ENCODE measurements around the gene ACSL1. TPM values are rescaled to one million over a fixed set of nuclear protein-coding genes. Genes with fewer than 3 reads are reported as not detected.

ACSL1 gene
- total and polyA plus RNA-seq, 2 donors (not counting 1 experiment from before 2014, with no cell fraction given) = 15.4 to 30.1 TPM

DNA sequence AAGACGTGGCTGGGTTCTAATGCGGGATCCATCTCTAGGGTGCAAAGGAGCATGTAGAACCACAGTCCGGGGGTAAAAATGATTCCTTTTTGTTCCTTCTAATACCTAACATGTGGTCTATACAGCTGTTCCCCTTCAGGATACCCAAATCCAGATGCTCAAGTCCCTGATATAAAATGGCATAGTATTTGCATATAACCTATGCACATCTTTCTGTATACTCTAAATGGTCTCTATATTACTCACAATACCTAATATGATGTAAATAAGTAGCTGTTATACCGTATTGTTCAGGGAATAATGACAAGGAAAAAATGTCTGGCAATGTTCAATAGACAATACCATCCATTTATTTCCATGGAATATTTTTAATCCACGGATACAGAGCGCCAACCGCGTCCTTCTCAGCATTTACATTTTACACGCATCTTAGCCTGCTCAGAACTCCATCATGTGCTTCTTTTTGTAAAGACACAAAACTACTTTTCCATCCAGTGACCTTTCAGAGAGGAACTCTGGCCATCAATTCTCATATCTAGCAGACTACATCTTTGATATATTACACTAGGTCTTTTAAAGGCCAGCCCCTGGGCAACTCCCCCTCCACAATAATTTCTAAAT, 31.9 kb downstream of the ACSL1 start:
- Histone ChIP-seq H3K79me2 (ENCODE audit: control insufficient read depth, insufficient read depth, low read length) (no peaks in the 10 kb centered on the region), H3K27me3 (ENCODE audit: control insufficient read depth, insufficient read depth, low read length) (no peaks in the 10 kb centered on the region), H3K9ac (ENCODE audit: insufficient read depth, low read length) (no peak overlapping the region), H3K4me1 (ENCODE audit: control insufficient read depth, extremely low read depth, insufficient read depth, low read length) (no peaks in the 10 kb centered on the region), H3K4me3 (replicated peaks in 1 of 4; ENCODE audit: control extremely low read depth in 1 of 4, insufficient read depth in 1 of 4, low read depth in 3 of 4, low read length in 4 of 4) (no peak overlapping the region), H3K27ac (ENCODE audit: insufficient read depth, low read length) (no peak overlapping the region), H3K9me3 (ENCODE audit: control insufficient read depth, insufficient read depth, low read depth, low read length) (no peaks in the 10 kb centered on the region), H3K36me3 (ENCODE audit: control insufficient read depth, insufficient read depth, low read length) (no peaks in the 10 kb centered on the region), H4K20me1 (ENCODE audit: control insufficient read depth, extremely low read depth, insufficient read depth, low read length) (no peaks in the 10 kb centered on the region), H3K4me2 (ENCODE audit: extremely low read depth, insufficient read depth, low read length) (no peak overlapping the region), H2AFZ (ENCODE audit: low read length) (no peak overlapping the region)
- DNase-seq (ENCODE audit: low read depth in 2 of 2) = no peak
- TF ChIP-seq, protein P1, sequence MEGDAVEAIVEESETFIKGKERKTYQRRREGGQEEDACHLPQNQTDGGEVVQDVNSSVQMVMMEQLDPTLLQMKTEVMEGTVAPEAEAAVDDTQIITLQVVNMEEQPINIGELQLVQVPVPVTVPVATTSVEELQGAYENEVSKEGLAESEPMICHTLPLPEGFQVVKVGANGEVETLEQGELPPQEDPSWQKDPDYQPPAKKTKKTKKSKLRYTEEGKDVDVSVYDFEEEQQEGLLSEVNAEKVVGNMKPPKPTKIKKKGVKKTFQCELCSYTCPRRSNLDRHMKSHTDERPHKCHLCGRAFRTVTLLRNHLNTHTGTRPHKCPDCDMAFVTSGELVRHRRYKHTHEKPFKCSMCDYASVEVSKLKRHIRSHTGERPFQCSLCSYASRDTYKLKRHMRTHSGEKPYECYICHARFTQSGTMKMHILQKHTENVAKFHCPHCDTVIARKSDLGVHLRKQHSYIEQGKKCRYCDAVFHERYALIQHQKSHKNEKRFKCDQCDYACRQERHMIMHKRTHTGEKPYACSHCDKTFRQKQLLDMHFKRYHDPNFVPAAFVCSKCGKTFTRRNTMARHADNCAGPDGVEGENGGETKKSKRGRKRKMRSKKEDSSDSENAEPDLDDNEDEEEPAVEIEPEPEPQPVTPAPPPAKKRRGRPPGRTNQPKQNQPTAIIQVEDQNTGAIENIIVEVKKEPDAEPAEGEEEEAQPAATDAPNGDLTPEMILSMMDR (conservative IDR thresholded peaks at IDR 0.05 in 1 of 2, IDR thresholded peaks at IDR 0.05 in 1 of 2; ENCODE audit: low read depth in 1 of 2, low read length in 2 of 2) = no peak
- no peak for TF ChIP-seq EZH2 (IDR thresholded peaks at IDR 0.05; ENCODE audit: low read length, missing control alignments)

DNA sequence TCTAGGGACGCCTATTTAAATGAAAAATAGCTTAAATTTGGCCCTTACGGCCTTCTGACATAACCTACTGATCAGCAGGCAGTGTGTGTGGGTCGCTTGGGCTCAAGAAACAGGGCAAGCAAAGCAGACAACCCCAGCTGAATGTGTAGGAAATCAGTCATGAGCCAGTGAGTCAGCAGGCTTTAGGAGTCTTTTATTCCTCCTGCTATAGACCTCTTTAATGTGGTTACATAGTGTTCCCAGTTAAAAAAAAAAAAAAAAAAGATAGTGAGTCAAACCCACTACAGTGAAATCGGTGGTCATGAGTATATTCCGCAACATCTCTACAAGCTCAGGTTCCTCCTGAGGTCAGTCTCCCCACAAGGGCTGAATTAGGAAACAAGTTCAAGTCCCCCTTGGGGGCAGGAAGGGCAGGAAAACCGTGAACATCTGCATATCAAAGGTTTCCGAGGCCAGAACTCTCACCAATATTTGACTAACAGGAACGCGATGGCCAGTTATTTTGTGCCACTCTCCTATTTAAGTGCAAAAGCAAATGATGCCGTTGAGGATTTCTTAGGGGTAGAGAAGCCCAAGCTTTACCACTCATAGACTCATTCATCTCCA, 32.7 kb downstream of the ACSL1 start:
- Histone ChIP-seq H3K4me2 (ENCODE audit: extremely low read depth, insufficient read depth, low read length) (no peak overlapping the region), H3K27me3 (ENCODE audit: control insufficient read depth, insufficient read depth, low read length) (no peaks in the 10 kb centered on the region), H2AFZ (ENCODE audit: low read length) (no peak overlapping the region), H3K9me3 (ENCODE audit: control insufficient read depth, insufficient read depth, low read depth, low read length) (no peaks in the 10 kb centered on the region), H3K4me1 (ENCODE audit: control insufficient read depth, extremely low read depth, insufficient read depth, low read length) (no peaks in the 10 kb centered on the region), H3K79me2 (ENCODE audit: control insufficient read depth, insufficient read depth, low read length) (no peaks in the 10 kb centered on the region), H3K27ac (ENCODE audit: insufficient read depth, low read length) (no peak overlapping the region), H3K36me3 (ENCODE audit: control insufficient read depth, insufficient read depth, low read length) (no peaks in the 10 kb centered on the region), H3K4me3 (replicated peaks in 1 of 4; ENCODE audit: control extremely low read depth in 1 of 4, insufficient read depth in 1 of 4, low read depth in 3 of 4, low read length in 4 of 4) (no peak overlapping the region), H4K20me1 (ENCODE audit: control insufficient read depth, extremely low read depth, insufficient read depth, low read length) (no peaks in the 10 kb centered on the region), H3K9ac (ENCODE audit: insufficient read depth, low read length) (no peak overlapping the region)
- no peak for TF ChIP-seq EZH2 (IDR thresholded peaks at IDR 0.05; ENCODE audit: low read length, missing control alignments)
- TF ChIP-seq, protein P1 (conservative IDR thresholded peaks at IDR 0.05 in 1 of 2, IDR thresholded peaks at IDR 0.05 in 1 of 2; ENCODE audit: low read depth in 1 of 2, low read length in 2 of 2) = no peak
- peak; percentile 97 for DNase-seq (ENCODE audit: low read depth in 2 of 2)

DNA sequence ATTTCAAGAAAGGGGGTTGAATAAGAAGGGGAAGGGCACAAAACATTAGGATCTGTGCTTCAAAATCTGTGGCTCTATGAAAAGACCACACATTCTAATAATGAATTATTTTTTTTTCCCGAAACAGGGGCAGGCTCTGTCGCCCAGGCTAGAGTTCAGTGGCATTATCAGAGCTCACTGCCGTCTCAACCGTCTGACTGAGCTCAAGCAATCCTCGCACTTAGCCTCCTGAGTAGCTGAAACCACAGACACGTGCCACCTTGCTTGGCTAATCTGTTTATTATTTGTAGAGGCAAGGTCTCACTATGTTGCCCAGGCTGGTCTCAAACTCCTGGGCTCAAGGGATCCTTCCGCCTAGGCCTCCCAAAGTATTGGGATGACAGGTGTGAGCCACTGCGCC, 33.4 kb downstream of the ACSL1 start:
- Histone ChIP-seq H3K79me2 (ENCODE audit: control insufficient read depth, insufficient read depth, low read length) (no peaks in the 10 kb centered on the region), H3K9ac (ENCODE audit: insufficient read depth, low read length) (no peak overlapping the region), H2AFZ (ENCODE audit: low read length) (no peak overlapping the region), H3K9me3 (ENCODE audit: control insufficient read depth, insufficient read depth, low read depth, low read length) (no peaks in the 10 kb centered on the region), H3K4me2 (ENCODE audit: extremely low read depth, insufficient read depth, low read length) (no peak overlapping the region), H3K4me3 (replicated peaks in 1 of 4; ENCODE audit: control extremely low read depth in 1 of 4, insufficient read depth in 1 of 4, low read depth in 3 of 4, low read length in 4 of 4) (no peak overlapping the region), H3K27ac (ENCODE audit: insufficient read depth, low read length) (no peak overlapping the region), H3K4me1 (ENCODE audit: control insufficient read depth, extremely low read depth, insufficient read depth, low read length) (no peaks in the 10 kb centered on the region), H3K36me3 (ENCODE audit: control insufficient read depth, insufficient read depth, low read length) (no peaks in the 10 kb centered on the region), H3K27me3 (ENCODE audit: control insufficient read depth, insufficient read depth, low read length) (no peaks in the 10 kb centered on the region), H4K20me1 (ENCODE audit: control insufficient read depth, extremely low read depth, insufficient read depth, low read length) (no peaks in the 10 kb centered on the region)
- TF ChIP-seq, protein P1 (conservative IDR thresholded peaks at IDR 0.05 in 1 of 2, IDR thresholded peaks at IDR 0.05 in 1 of 2; ENCODE audit: low read depth in 1 of 2, low read length in 2 of 2) = no peak
- no peak for TF ChIP-seq EZH2 (IDR thresholded peaks at IDR 0.05; ENCODE audit: low read length, missing control alignments)
- DNase-seq (ENCODE audit: low read depth in 2 of 2) = peak; percentile 37 to 50
